ENCODE measurements around the gene HMGCL.

- TF ChIP-seq PPARA (CRISPR knock-in tag; IDR thresholded peaks at IDR 0.05; ENCODE audit: borderline replicate concordance) (no peak), ISL1 (CRISPR knock-in tag; IDR thresholded peaks at IDR 0.05) (no peak), ZC3H10 (CRISPR knock-in tag; IDR thresholded peaks at IDR 0.05) (no peak), TCF4 (CRISPR knock-in tag; IDR thresholded peaks at IDR 0.05; ENCODE audit: borderline replicate concordance) (no peak), RARB (CRISPR knock-in tag; IDR thresholded peaks at IDR 0.05) (no peak), PATZ1 (CRISPR knock-in tag; IDR thresholded peaks at IDR 0.05; ENCODE audit: borderline replicate concordance) (no peak), SNAI2 (CRISPR knock-in tag; IDR thresholded peaks at IDR 0.05) (no peak), ZFP30 (CRISPR knock-in tag; IDR thresholded peaks at IDR 0.05) (no peak), CREB5 (CRISPR knock-in tag; IDR thresholded peaks at IDR 0.05; ENCODE audit: low read depth) (no peak), ZFP3 (CRISPR knock-in tag; IDR thresholded peaks at IDR 0.05) (no peak), ZNF8 (CRISPR knock-in tag; IDR thresholded peaks at IDR 0.05) (no peak), TSHZ2 (CRISPR knock-in tag; IDR thresholded peaks at IDR 0.05) (no peak), BACH2 (CRISPR knock-in tag; IDR thresholded peaks at IDR 0.05; ENCODE audit: borderline replicate concordance) (no peak)
- TF ChIP-seq, protein P1, sequence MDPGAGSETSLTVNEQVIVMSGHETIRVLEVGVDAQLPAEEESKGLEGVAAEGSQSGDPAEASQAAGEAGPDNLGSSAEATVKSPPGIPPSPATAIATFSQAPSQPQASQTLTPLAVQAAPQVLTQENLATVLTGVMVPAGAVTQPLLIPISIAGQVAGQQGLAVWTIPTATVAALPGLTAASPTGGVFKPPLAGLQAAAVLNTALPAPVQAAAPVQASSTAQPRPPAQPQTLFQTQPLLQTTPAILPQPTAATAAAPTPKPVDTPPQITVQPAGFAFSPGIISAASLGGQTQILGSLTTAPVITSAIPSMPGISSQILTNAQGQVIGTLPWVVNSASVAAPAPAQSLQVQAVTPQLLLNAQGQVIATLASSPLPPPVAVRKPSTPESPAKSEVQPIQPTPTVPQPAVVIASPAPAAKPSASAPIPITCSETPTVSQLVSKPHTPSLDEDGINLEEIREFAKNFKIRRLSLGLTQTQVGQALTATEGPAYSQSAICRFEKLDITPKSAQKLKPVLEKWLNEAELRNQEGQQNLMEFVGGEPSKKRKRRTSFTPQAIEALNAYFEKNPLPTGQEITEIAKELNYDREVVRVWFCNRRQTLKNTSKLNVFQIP (CRISPR knock-in tag; IDR thresholded peaks at IDR 0.05; ENCODE audit: borderline replicate concordance, low read depth) = no peak
Observed at GRCh38 chr1:23816361-23816760, 8.9 kb downstream of the HMGCL start.
